OCI-LY7 (cell line): ENCODE data around the gene NRN1L. TPM values are rescaled to one million over a fixed set of nuclear protein-coding genes. Genes with fewer than 3 reads are reported as not detected.

Experiments used
- BruUV-seq: library from RNA; stranded (reverse); fragments of 400-500 nt; replicated peaks from 2 replicates; lab custom pipeline; 2021; lab: Mats Ljungman, UMichigan
- CTCF ChIA-PET: fragments of 300-600 bp; sonication (Branson Sonifier 250); formaldehyde crosslinking; loops from one replicate; lab custom pipeline; 2022; ENCODE audit warnings: antibody characterized with exemption; ENCODE audit not compliant: unreplicated experiment; lab: Charles Lee
- POLR2A ChIA-PET: fragments of 300-600 bp; sonication (Branson Sonifier 250); formaldehyde crosslinking; loops from one replicate; lab custom pipeline; 2022; ENCODE audit warnings: antibody characterized with exemption; lab: Charles Lee
- DNase-seq: peaks from one replicate; pipeline ENCODE4 v3.0.0-alpha.2; 2015; ENCODE audit warnings: low spot score
- H2AFZ ChIP-seq: fragments of 200-600 bp; sonication (generic), shearing (Covaris generic); 2 replicates; pipeline ENCODE4 v1.6.1; 2014; ENCODE audit warnings: mild to moderate bottlenecking, antibody characterized with exemption, low read length, moderate library complexity
- H3K27ac ChIP-seq: fragments of 200-600 bp; sonication (generic); 2 replicates; pipeline ENCODE4 v1.5.1; 2014; ENCODE audit warnings: mixed run types, low read depth, mild to moderate bottlenecking, moderate library complexity, low read length, inconsistent platforms; ENCODE audit not compliant: poor library complexity, severe bottlenecking
- H3K36me3 ChIP-seq: fragments of 200-600 bp; sonication (generic); 2 replicates; pipeline ENCODE4 v1.6.1; 2014; ENCODE audit warnings: mild to moderate bottlenecking, antibody characterized with exemption, low read length, moderate library complexity, mixed read lengths; ENCODE audit not compliant: insufficient read depth
- H3K4me1 ChIP-seq: fragments of 200-600 bp; sonication (generic); 2 replicates; pipeline ENCODE4 v1.5.1; 2014; ENCODE audit warnings: mild to moderate bottlenecking, low read length; ENCODE audit not compliant: insufficient read depth, poor library complexity, severe bottlenecking
- H3K4me2 ChIP-seq: fragments of 200-600 bp; sonication (generic); 2 replicates; pipeline ENCODE4 v1.6.1; 2014; ENCODE audit warnings: mild to moderate bottlenecking, low read length
- H3K4me3 ChIP-seq: fragments of 200-600 bp; sonication (generic); 2 replicates; pipeline ENCODE4 v1.5.1; 2014; ENCODE audit warnings: mild to moderate bottlenecking, low read depth, low read length; ENCODE audit not compliant: poor library complexity, severe bottlenecking
- H3K79me2 ChIP-seq: fragments of 200-600 bp; sonication (generic); 2 replicates; pipeline ENCODE4 v1.6.1; 2016; ENCODE audit warnings: low read depth, mild to moderate bottlenecking, low read length, moderate library complexity, mixed read lengths; ENCODE audit not compliant: insufficient read depth
- H3K9me2 ChIP-seq: fragments of 200-600 bp; sonication (generic); 2 replicates; pipeline ENCODE4 v1.6.1; 2016; ENCODE audit warnings: mild to moderate bottlenecking, low read length, mixed read lengths; ENCODE audit not compliant: insufficient read depth
- H3K9me3 ChIP-seq: fragments of 200-600 bp; sonication (generic); 2 replicates; pipeline ENCODE4 v1.6.1; 2014; ENCODE audit warnings: mild to moderate bottlenecking, mixed run types, low read length, mixed read lengths
- H4K20me1 ChIP-seq: fragments of 200-600 bp; sonication (generic); 2 replicates; pipeline ENCODE4 v1.6.1; 2014; ENCODE audit warnings: mild to moderate bottlenecking, antibody characterized with exemption, low read length, moderate library complexity, mixed read lengths; ENCODE audit not compliant: insufficient read depth
- EZH2phosphoT487 ChIP-seq: fragments of 200-600 bp; sonication (generic); IDR thresholded peaks from 2 replicates; pipeline ENCODE4 v1.6.1; 2018; ENCODE audit warnings: low read depth, borderline replicate concordance, mild to moderate bottlenecking, mixed run types, antibody characterized with exemption, low read length, moderate library complexity, mixed read lengths
- intact Hi-C: fragments of 100-400 bp; cut with micrococcal nuclease; formaldehyde crosslinking; loops from one replicate; pipeline ENCODE4 v1.10.0; 2022; ENCODE audit not compliant: unreplicated experiment
- total RNA-seq, 2 experiments: library from RNA; depleted of rRNA in 1 of 2; stranded (reverse); fragments of >200 nt in 1 of 2; shearing (Covaris generic) in 1 of 2; gene quantifications; 2 replicates each; pipeline ENCODE4 v1.2.3, GENCODE V29; 2014 to 2022
- TF ChIP-seq, protein P1 (sequence below): fragments of 200-600 bp; sonication (generic); conservative IDR thresholded peaks from 2 replicates; pipeline ENCODE4 v1.5.1; 2014; ENCODE audit warnings: mild to moderate bottlenecking, antibody characterized with exemption, low read length, moderate library complexity, mixed read lengths

The NRN1L gene
- total RNA-seq, 2 experiments from 2014 or later: 0.66 to 0.80 TPM

DNA sequence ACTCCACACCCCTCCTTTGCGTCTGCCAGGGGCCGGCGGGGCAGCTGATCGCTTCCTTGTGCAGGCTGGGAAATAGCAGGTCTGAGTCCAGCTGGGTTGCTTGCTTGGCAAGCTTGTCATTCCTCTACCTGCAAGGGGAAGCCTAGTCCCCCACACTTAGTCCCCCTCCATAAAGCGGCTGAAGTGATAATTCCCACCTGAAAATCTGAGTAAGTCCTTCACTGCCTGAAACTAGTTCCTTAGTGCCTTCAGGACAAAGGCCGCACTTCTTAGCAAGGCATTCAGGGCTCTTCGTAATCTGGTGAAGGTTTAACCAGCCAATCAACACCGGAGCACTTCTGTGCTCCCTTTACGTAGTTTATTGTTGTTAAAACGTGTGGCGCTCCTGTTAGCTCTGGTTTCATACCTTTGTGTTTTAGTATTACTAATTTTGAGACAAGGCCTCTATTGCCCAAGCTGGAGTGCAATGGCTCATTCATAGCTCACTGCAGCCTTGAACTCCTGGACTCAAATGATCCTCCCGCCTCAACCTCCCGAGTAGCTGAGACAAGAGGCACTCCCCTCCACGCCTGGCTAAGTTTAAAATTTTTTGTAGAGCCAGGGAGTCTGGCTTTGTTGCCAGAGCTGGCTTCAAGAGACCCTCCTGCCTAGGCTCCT is 9.2 kb downstream of the NRN1L start:
- peak overlapping the region; percentile 94 for H3K4me2 ChIP-seq
- TF ChIP-seq, protein P1, sequence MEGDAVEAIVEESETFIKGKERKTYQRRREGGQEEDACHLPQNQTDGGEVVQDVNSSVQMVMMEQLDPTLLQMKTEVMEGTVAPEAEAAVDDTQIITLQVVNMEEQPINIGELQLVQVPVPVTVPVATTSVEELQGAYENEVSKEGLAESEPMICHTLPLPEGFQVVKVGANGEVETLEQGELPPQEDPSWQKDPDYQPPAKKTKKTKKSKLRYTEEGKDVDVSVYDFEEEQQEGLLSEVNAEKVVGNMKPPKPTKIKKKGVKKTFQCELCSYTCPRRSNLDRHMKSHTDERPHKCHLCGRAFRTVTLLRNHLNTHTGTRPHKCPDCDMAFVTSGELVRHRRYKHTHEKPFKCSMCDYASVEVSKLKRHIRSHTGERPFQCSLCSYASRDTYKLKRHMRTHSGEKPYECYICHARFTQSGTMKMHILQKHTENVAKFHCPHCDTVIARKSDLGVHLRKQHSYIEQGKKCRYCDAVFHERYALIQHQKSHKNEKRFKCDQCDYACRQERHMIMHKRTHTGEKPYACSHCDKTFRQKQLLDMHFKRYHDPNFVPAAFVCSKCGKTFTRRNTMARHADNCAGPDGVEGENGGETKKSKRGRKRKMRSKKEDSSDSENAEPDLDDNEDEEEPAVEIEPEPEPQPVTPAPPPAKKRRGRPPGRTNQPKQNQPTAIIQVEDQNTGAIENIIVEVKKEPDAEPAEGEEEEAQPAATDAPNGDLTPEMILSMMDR: no peak
- TF ChIP-seq EZH2phosphoT487: no peak
- peaks cover 15% of the 10 kb centered on the region for H3K4me1 ChIP-seq
- DNase-seq: no peak
- H3K36me3 ChIP-seq: no peaks in the 10 kb centered on the region
- no peaks in the 10 kb centered on the region for H3K9me3 ChIP-seq
- CTCF ChIA-PET: no interaction called here
- intact Hi-C loops: no loop called here
- peak overlapping the region; percentile 99 for H3K4me3 ChIP-seq
- H4K20me1 ChIP-seq: no peaks in the 10 kb centered on the region
- BruUV-seq: no TSS peak
- no peaks in the 10 kb centered on the region for H3K9me2 ChIP-seq
- POLR2A ChIA-PET: interaction anchor here (1.0 to 1.5 kb wide), 2 partner anchors 129 to 170 kb away, joined by 3 read pairs; partner anchors contain the start of genes DDX28 and DUS2
- peak overlapping the region; percentile 58; the same call in 1 of the 2 replicates for H2AFZ ChIP-seq
- peaks cover 15% of the 10 kb centered on the region; the same call in 1 of the 2 replicates for H3K79me2 ChIP-seq
- peak overlapping the region; percentile 24 for H3K27ac ChIP-seq

- intact Hi-C loops: no loop called here
- peaks cover 15% of the 10 kb centered on the region; the same call in 1 of the 2 replicates for H3K79me2 ChIP-seq
- POLR2A ChIA-PET: interaction anchor here (0.5 to 0.6 kb wide), 3 partner anchors 47 to 876 kb away, joined by 3 to 5 read pairs (median 3); no protein-coding TSS in a partner anchor
These were observed 12.5 kb downstream of the NRN1L start for GRCh38 chr16:67897231-67897630.

More at GRCh38 chr16:67897231-67897630, 12.5 kb downstream of the NRN1L start:
- no peak overlapping the region for H3K4me2 ChIP-seq
- no peaks in the 10 kb centered on the region for H4K20me1 ChIP-seq
- CTCF ChIA-PET: interaction anchor here (1.1 kb wide), 1 partner anchor 35 kb away, joined by 3 read pairs; no protein-coding TSS in a partner anchor
- no peaks in the 10 kb centered on the region for H3K9me3 ChIP-seq
- peaks cover 13% of the 10 kb centered on the region for H3K4me1 ChIP-seq
- TF ChIP-seq EZH2phosphoT487: no peak
- TF ChIP-seq, protein P1: no peak
- H3K27ac ChIP-seq: no peak overlapping the region
- no TSS peak for BruUV-seq
- no peak for DNase-seq
- no peaks in the 10 kb centered on the region for H3K36me3 ChIP-seq
- no peak overlapping the region for H3K4me3 ChIP-seq
- H2AFZ ChIP-seq: no peak overlapping the region
- no peaks in the 10 kb centered on the region for H3K9me2 ChIP-seq
